PC-9 (cell line): ENCODE data around the gene CTNNA3.

Experiments
- CTCF ChIP-seq: fragments of 200-600 bp; sonication (generic); conservative IDR thresholded peaks from 2 replicates; pipeline ENCODE4 v1.6.1; 2017; ENCODE audit warnings: mixed run types, antibody characterized with exemption, mild to moderate bottlenecking, moderate library complexity
- EZH2 ChIP-seq: fragments of 200-600 bp; sonication (generic); IDR thresholded peaks from 2 replicates; pipeline ENCODE4 v1.8.0; 2017; ENCODE audit warnings: antibody characterized with exemption, low read depth

- no peak for TF ChIP-seq EZH2
- no peak for TF ChIP-seq CTCF
These were observed 1104.1 kb downstream of the CTNNA3 start for GRCh38 chr10:66591865-66592264.
